ENCODE data around the gene KCNJ1. TPM values are rescaled to one million over a fixed set of nuclear protein-coding genes. Genes with fewer than 3 reads are reported as not detected.
A peak's percentile ranks its signal among the peaks of the same experiment; 100 is the strongest.

KCNJ1 gene
- total RNA-seq, 1 experiment from 2014 or later: not detected

GRCh38 chr11:128890216-128890542, 23.1 kb upstream of the KCNJ1 start:
- H3K27me3 ChIP-seq (replicated peaks; ENCODE audit: insufficient read depth, low read depth, low read length, poor library complexity): peaks cover 14% of the 10 kb centered on the region
- H3K4me1 ChIP-seq (ENCODE audit: insufficient read depth, low read length, poor library complexity, severe bottlenecking): peaks cover 4% of the 10 kb centered on the region
- H3K4me3 ChIP-seq (ENCODE audit: low read depth, low read length, poor library complexity, severe bottlenecking): peak overlapping the region; percentile 50
- no peaks in the 10 kb centered on the region for H3K9me3 ChIP-seq (ENCODE audit: low read depth, low read length, poor library complexity, severe bottlenecking)
- no peak overlapping the region for H3K27ac ChIP-seq (ENCODE audit: low read depth, low read length, poor library complexity, severe bottlenecking)
- no peak for DNase-seq (ENCODE audit: low spot score)
- no peak for TF ChIP-seq CTCF (conservative IDR thresholded peaks at IDR 0.05; ENCODE audit: low read depth, low read length)
- no peak for TF ChIP-seq EZH2 (IDR thresholded peaks at IDR 0.05; ENCODE audit: borderline replicate concordance, low read depth, low read length, poor library complexity, severe bottlenecking)
- CTCF ChIA-PET: no interaction called here
- POLR2A ChIA-PET (ENCODE audit: low non-redundant PET): no interaction called here
- intact Hi-C loops (cut with micrococcal nuclease; ENCODE audit: unreplicated experiment): no loop called here
- H3K36me3 ChIP-seq (ENCODE audit: insufficient read depth, low read length, poor library complexity, severe bottlenecking): no peaks in the 10 kb centered on the region
- BruUV-seq (replicated peaks): no TSS peak

GRCh38 chr11:128889657-128890213, 22.6 kb upstream of the KCNJ1 start:
- intact Hi-C loops (cut with micrococcal nuclease; ENCODE audit: unreplicated experiment): loop anchor here (5.0 to 10.0 kb wide), 2 partner anchors 443 to 475 kb away; no protein-coding TSS in a partner anchor
- Histone ChIP-seq H3K27me3 (replicated peaks; ENCODE audit: insufficient read depth, low read depth, low read length, poor library complexity) (peaks cover 14% of the 10 kb centered on the region), H3K27ac (ENCODE audit: low read depth, low read length, poor library complexity, severe bottlenecking) (no peak overlapping the region), H3K4me1 (ENCODE audit: insufficient read depth, low read length, poor library complexity, severe bottlenecking) (peaks cover 4% of the 10 kb centered on the region), H3K4me3 (ENCODE audit: low read depth, low read length, poor library complexity, severe bottlenecking) (no peak overlapping the region), H3K9me3 (ENCODE audit: low read depth, low read length, poor library complexity, severe bottlenecking) (no peaks in the 10 kb centered on the region), H3K36me3 (ENCODE audit: insufficient read depth, low read length, poor library complexity, severe bottlenecking) (no peaks in the 10 kb centered on the region)
- TF ChIP-seq EZH2 (IDR thresholded peaks at IDR 0.05; ENCODE audit: borderline replicate concordance, low read depth, low read length, poor library complexity, severe bottlenecking) (no peak), CTCF (conservative IDR thresholded peaks at IDR 0.05; ENCODE audit: low read depth, low read length) (no peak)
- ChIA-PET POLR2A (ENCODE audit: low non-redundant PET) (no interaction called here), CTCF (no interaction called here)
- no peak for DNase-seq (ENCODE audit: low spot score)
- BruUV-seq (replicated peaks): no TSS peak

GRCh38 chr11:128888034-128888985, 21.2 kb upstream of the KCNJ1 start:
- no peak overlapping the region for H3K27ac ChIP-seq (ENCODE audit: low read depth, low read length, poor library complexity, severe bottlenecking)
- H3K4me1 ChIP-seq (ENCODE audit: insufficient read depth, low read length, poor library complexity, severe bottlenecking): peaks cover 4% of the 10 kb centered on the region
- POLR2A ChIA-PET (ENCODE audit: low non-redundant PET): no interaction called here
- BruUV-seq (replicated peaks): no TSS peak
- H3K27me3 ChIP-seq (replicated peaks; ENCODE audit: insufficient read depth, low read depth, low read length, poor library complexity): peaks cover 14% of the 10 kb centered on the region
- H3K9me3 ChIP-seq (ENCODE audit: low read depth, low read length, poor library complexity, severe bottlenecking): no peaks in the 10 kb centered on the region
- CTCF ChIA-PET: no interaction called here
- H3K4me3 ChIP-seq (ENCODE audit: low read depth, low read length, poor library complexity, severe bottlenecking): no peak overlapping the region
- intact Hi-C loops (cut with micrococcal nuclease; ENCODE audit: unreplicated experiment): loop anchor here (5.0 to 10.0 kb wide), 2 partner anchors 444 to 476 kb away; no protein-coding TSS in a partner anchor
- no peaks in the 10 kb centered on the region for H3K36me3 ChIP-seq (ENCODE audit: insufficient read depth, low read length, poor library complexity, severe bottlenecking)
- TF ChIP-seq CTCF (conservative IDR thresholded peaks at IDR 0.05; ENCODE audit: low read depth, low read length): no peak
- no peak for TF ChIP-seq EZH2 (IDR thresholded peaks at IDR 0.05; ENCODE audit: borderline replicate concordance, low read depth, low read length, poor library complexity, severe bottlenecking)
- no peak for DNase-seq (ENCODE audit: low spot score)

Data from A673 (cell line).